ENCODE measurements around the gene OST4. TPM values are rescaled to one million over a fixed set of nuclear protein-coding genes. Genes with fewer than 3 reads are reported as not detected.

Gene OST4
- total and polyA plus RNA-seq, 2 donors from 2014 or later = 260 to 718 TPM

- DNase-seq (peak in 1 of 5 donors; percentile 59), FAIRE-seq (no peak)
- H3K27ac ChIP-seq (ENCODE audit: low read depth in 2 of 2, low read length in 2 of 2) = peak overlapping the region; percentile 43 to 48
- peaks cover 0 to 28% (median 12%) of the 10 kb centered on the region in 3 donors for H3K4me1 ChIP-seq (ENCODE audit: control insufficient read depth in 2 of 3, insufficient read depth in 2 of 3, low read depth in 1 of 3, low read length in 3 of 3)
- no peaks in the 10 kb centered on the region for H3K36me3 ChIP-seq (ENCODE audit: control insufficient read depth in 2 of 3, insufficient read depth in 3 of 3, low read length in 3 of 3)
- no peaks in the 10 kb centered on the region for H3K27me3 ChIP-seq (ENCODE audit: control insufficient read depth, insufficient read depth, low read length)
- no peaks in the 10 kb centered on the region for H3K9me3 ChIP-seq (ENCODE audit: control insufficient read depth in 2 of 3, insufficient read depth in 1 of 3, low read length in 3 of 3)
- intact Hi-C loops (cut with DNase I) = loop anchor here (10.0 kb wide), 1 partner anchor 213 kb away; the partner anchor contains the start of gene UCN
- H3K4me3 ChIP-seq (ENCODE audit: low read length in 3 of 3) = peak overlapping the region in 2 of 3 donors; percentile 40
- no peak overlapping the region for H3K9ac ChIP-seq (ENCODE audit: low read length in 3 of 3)
- TF ChIP-seq CTCF (IDR thresholded peaks at IDR 0.05; ENCODE audit: borderline replicate concordance, extremely low read depth, insufficient read depth) = no peak
Observed at GRCh38 chr2:27091746-27092695, 20.6 kb upstream of the OST4 start.

- intact Hi-C loops (cut with DNase I) = no loop called here
- peak overlapping the region in 1 of 3 donors; percentile 42 for H3K9ac ChIP-seq (ENCODE audit: low read length in 3 of 3)
- FAIRE-seq (no peak), DNase-seq (peak in 1 of 5 donors; percentile 61)
- H3K4me3 ChIP-seq (ENCODE audit: low read length in 3 of 3) = peak overlapping the region in 2 of 3 donors; percentile 55 to 92
- peaks cover 0 to 18% (median 11%) of the 10 kb centered on the region in 3 donors for H3K4me1 ChIP-seq (ENCODE audit: control insufficient read depth in 2 of 3, insufficient read depth in 2 of 3, low read depth in 1 of 3, low read length in 3 of 3)
- no peaks in the 10 kb centered on the region for H3K36me3 ChIP-seq (ENCODE audit: control insufficient read depth in 2 of 3, insufficient read depth in 3 of 3, low read length in 3 of 3)
- H3K27ac ChIP-seq (ENCODE audit: low read depth in 2 of 2, low read length in 2 of 2) = peak overlapping the region; percentile 42 to 44
- TF ChIP-seq CTCF (IDR thresholded peaks at IDR 0.05; ENCODE audit: borderline replicate concordance, extremely low read depth, insufficient read depth) = no peak
- H3K9me3 ChIP-seq (ENCODE audit: control insufficient read depth in 2 of 3, insufficient read depth in 1 of 3, low read length in 3 of 3) = no peaks in the 10 kb centered on the region
- no peaks in the 10 kb centered on the region for H3K27me3 ChIP-seq (ENCODE audit: control insufficient read depth, insufficient read depth, low read length)
Observed at GRCh38 chr2:27089111-27089954, 17.9 kb upstream of the OST4 start.

- intact Hi-C loops (cut with DNase I) = no loop called here
- no peak for FAIRE-seq
- H3K4me1 ChIP-seq (ENCODE audit: control insufficient read depth in 2 of 3, insufficient read depth in 2 of 3, low read depth in 1 of 3, low read length in 3 of 3) = peaks cover 0 to 16% (median 10%) of the 10 kb centered on the region in 3 donors
- DNase-seq = no peak
- no peaks in the 10 kb centered on the region for H3K36me3 ChIP-seq (ENCODE audit: control insufficient read depth in 2 of 3, insufficient read depth in 3 of 3, low read length in 3 of 3)
- H3K4me3 ChIP-seq (ENCODE audit: low read length in 3 of 3) = peak overlapping the region in 2 of 3 donors; percentile 55 to 92
- H3K9me3 ChIP-seq (ENCODE audit: control insufficient read depth in 2 of 3, insufficient read depth in 1 of 3, low read length in 3 of 3) = no peaks in the 10 kb centered on the region
- peak overlapping the region in 1 of 3 donors; percentile 42 for H3K9ac ChIP-seq (ENCODE audit: low read length in 3 of 3)
- H3K27me3 ChIP-seq (ENCODE audit: control insufficient read depth, insufficient read depth, low read length) = no peaks in the 10 kb centered on the region
- no peak for TF ChIP-seq CTCF (IDR thresholded peaks at IDR 0.05; ENCODE audit: borderline replicate concordance, extremely low read depth, insufficient read depth)
- H3K27ac ChIP-seq (ENCODE audit: low read depth in 2 of 2, low read length in 2 of 2) = peak overlapping the region in 1 of 2 donors; percentile 42
Observed at GRCh38 chr2:27088634-27089033, 17.2 kb upstream of the OST4 start.

Measured in kidney (tissue), 14 donors.